CD4-positive, alpha-beta T cell treated with Interleukin-2 at 100 ng/mL for 4 hours (primary cell): ENCODE data around the gene TMPO.
"Not testable (repeated sequence)": the region's sequence is repeated elsewhere in the genome, so short reads cannot be mapped to it uniquely, and the experiment has no call there.

Source experiments
- DNase-seq: peaks from one replicate; pipeline ENCODE4 v3.0.0-alpha.2; 2020; ENCODE audit warnings: low spot score

The TMPO gene

DNA sequence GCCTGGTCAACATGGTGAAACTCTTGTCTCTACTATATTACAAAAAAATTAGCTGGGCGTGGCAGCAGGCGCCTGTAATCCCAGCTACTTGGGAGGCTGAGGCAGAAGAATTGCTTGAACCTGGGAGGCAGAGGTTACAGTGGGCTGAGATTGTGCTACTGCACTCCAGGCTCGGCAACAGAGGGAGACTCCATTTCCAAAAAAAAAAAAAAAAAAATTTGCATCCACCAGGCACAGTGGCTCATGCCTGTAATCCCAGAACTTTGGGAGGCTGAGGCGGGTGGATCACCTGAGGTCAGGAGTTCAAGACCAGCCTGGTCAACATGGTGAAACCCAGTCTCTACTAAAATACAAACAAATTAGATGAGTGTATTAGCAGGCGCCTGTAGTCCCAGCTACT lies 3.6 kb upstream of the TMPO start:
- not testable (repeated sequence) for DNase-seq

- DNase-seq = no peak
Observed at GRCh38 chr12:98513379-98514322, 1.7 kb upstream of the TMPO start.

DNA sequence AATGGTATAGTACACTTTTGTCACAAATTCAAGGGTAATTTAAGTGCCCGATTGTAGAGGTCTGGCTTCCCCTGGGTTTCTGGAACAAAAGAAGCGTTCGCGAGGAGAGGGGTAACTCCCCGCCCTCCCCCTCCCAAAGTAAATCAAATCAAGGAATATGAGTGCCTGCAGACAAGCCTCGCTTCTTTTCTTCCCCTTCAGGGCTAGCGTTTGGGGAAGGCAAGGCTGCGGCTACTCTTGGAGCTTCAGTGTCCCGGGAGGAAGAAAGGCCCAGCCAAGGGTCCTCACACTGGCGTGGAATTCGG lies 456 bp upstream of the TMPO start:
- DNase-seq = no peak

- peak; percentile 92 for DNase-seq
Observed at GRCh38 chr12:98516111-98516873, 902 bp downstream of the TMPO start.

GRCh38 chr12:98519257-98519907 lies 4.0 kb downstream of the TMPO start:
- no peak for DNase-seq

GRCh38 chr12:98530068-98530467 lies 14.7 kb downstream of the TMPO start:
- no peak for DNase-seq

DNA sequence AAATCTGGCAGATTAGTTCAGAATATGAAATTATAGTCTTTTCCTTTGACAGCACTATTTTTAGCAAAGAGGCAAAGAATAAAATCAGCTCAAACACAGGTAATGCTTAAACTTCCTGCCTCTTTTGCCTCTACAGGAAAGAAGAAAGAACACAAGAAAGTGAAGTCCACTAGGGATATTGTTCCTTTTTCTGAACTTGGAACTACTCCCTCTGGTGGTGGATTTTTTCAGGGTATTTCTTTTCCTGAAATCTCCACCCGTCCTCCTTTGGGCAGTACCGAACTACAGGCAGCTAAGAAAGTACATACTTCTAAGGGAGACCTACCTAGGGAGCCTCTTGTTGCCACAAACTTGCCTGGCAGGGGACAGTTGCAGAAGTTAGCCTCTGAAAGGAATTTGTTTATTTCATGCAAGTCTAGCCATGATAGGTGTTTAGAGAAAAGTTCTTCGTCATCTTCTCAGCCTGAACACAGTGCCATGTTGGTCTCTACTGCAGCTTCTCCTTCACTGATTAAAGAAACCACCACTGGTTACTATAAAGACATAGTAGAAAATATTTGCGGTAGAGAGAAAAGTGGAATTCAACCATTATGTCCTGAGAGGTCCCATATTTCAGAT lies 17.4 kb downstream of the TMPO start:
- DNase-seq = peak; percentile 67

DNA sequence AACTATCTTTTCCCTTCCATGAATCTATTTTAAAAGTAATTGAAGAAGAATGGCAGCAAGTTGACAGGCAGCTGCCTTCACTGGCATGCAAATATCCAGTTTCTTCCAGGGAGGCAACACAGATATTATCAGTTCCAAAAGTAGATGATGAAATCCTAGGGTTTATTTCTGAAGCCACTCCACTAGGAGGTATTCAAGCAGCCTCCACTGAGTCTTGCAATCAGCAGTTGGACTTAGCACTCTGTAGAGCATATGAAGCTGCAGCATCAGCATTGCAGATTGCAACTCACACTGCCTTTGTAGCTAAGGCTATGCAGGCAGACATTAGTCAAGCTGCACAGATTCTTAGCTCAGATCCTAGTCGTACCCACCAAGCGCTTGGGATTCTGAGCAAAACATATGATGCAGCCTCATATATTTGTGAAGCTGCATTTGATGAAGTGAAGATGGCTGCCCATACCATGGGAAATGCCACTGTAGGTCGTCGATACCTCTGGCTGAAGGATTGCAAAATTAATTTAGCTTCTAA lies 18.4 kb downstream of the TMPO start:
- no peak for DNase-seq

GRCh38 chr12:98538031-98538430 lies 22.6 kb downstream of the TMPO start:
- DNase-seq = no peak

- DNase-seq = no peak
Observed at GRCh38 chr12:98543701-98544100, 28.3 kb downstream of the TMPO start.

- no peak for DNase-seq
Observed at GRCh38 chr12:98544751-98545150, 29.4 kb downstream of the TMPO start.

DNA sequence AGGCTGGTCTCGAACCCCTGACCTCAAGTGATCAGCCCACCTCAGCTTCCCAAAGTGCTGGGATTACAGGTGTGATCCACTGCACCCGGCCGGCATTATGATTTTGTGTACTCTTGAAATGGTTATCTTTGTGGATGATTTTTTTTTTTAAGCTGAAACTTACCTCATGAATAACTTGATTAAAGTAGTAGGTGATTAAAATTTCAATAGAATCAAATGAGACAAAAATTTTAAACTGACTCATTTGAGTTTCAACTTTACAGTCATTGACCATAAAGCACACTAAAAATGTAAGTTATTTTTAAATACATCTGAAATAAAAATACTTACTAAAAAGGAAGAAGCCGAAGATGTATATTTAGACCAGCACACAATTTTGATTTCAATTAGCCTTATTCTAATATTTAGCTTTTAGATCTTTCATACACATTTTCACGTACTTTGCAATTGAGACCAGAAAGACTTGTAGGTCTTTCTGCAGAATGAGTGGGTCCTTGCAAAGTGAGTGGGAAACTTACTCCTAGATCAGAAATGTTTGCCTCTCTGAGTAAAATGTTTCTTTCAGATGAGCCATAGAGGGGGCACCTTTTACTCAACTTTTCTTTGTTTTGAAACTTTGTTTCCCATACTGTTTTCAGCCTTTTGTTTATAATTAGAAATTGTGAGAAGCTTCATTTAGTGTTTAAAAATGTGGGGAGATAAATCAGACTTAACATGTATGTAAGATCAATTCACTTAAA lies 34.2 kb downstream of the TMPO start:
- no peak for DNase-seq

- no peak for DNase-seq
Observed at GRCh38 chr12:98551787-98552186, 36.4 kb downstream of the TMPO start.

DNA sequence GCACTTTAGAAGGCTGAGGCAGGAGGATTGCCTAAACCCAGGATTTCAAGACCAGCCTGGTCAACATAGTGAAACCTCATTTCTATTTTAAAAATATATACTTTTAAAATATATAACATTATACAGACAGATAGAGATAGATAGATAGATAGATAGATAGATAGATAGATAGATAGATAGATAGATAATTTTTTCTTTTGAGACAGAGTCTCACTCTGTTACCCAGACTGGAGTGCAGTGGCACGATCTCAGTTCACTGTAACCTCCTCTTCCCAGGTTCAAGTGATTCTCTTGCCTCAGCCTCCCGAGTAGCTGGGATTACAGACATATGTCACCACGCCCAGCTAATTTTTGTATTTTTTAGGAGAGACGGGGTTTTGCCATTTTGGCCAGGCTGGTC lies 42.7 kb downstream of the TMPO start:
- not testable (repeated sequence) for DNase-seq

GRCh38 chr12:98559666-98560065 lies 44.3 kb downstream of the TMPO start:
- no peak for DNase-seq

GRCh38 chr12:98561846-98562245 lies 46.5 kb downstream of the TMPO start:
- DNase-seq = no peak

- DNase-seq = no peak
Observed at GRCh38 chr12:98572010-98572409, 56.6 kb downstream of the TMPO start.

DNA sequence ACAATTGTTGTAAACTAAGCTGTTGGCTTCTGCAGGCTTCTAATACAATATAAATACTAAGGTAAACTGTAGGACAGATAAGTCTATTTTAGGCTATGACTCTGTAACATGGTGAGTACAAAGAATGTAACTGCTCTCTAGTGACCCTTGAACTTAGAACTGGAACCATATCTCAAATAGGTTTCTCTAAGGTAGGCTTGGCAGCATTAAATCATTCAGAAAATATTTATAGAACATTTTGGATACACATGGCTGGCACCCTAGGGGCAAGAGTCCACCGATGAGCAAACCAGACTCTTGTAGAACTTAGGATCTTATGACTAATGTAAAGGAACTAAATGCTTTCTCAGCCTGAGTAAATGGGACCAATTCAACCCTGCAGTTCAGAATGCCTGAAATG lies 58.7 kb downstream of the TMPO start:
- DNase-seq = no peak

DNA sequence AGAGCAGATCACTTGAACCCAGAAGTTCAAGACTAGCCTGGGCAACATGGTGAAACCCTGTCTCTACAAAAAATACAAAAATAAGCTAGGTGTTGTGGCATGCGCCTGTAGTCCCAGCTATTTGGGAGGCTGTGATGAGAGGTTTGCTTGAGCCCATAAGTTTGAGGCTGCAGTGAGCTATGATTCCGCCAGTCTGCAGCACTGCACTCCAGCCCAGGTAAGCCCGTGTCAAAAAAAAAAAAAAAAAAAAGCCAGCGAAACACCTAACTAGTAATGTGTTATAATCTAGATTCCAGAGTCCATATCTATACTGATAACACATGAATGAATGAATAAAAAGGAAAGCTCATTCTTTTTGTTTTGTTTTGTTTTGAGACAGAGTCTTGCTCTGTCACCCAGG lies 59.6 kb downstream of the TMPO start:
- no peak for DNase-seq

DNA sequence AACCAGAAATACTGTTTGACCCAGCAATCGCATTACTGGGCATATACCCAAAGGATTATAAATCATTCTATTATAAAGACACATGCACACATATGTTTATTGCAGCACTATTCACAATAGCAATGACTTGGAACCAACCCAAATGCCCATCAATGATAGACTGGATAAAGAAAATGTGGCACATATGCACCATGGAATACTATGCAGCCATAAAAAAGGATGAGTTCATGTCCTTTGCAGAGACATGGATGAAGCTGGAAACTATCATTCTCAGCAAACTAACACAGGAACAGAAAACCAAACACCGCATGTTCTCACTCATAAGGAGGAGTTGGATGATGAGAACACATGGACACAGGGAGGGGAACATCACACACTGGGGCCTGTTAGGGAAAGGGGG lies 61.4 kb downstream of the TMPO start:
- not testable (repeated sequence) for DNase-seq

DNA sequence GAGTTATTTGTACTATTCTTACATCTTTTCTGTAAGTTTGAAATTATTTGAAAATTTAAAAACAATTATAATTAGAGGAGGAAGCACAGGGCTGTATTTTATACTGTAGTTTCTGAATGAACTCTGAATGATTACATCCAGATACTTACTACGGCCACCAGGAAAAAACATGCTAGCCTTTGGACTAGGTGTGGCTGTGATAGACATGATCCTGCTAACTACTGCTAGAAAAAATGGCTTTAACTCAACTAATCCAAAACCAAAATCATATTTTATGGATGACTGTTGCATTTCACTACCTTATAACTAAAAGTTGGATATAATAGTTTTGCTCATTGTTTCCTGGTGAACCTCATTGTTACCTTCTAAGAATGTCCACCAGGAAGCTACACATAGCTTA lies 63.0 kb downstream of the TMPO start:
- DNase-seq = no peak
